Measurements from ENCODE around the gene SERPINB12. TPM values are rescaled to one million over a fixed set of nuclear protein-coding genes. Genes with fewer than 3 reads are reported as not detected.

Gene SERPINB12
- total RNA-seq, 1 donor from 2014 or later = not detected

GRCh38 chr18:63550068-63550467 is 7.9 kb downstream of the SERPINB12 start:
- intact Hi-C loops (cut with micrococcal nuclease) = no loop called here

- intact Hi-C loops (cut with micrococcal nuclease) = no loop called here
Observed at GRCh38 chr18:63551769-63552168, 9.6 kb downstream of the SERPINB12 start.

- intact Hi-C loops (cut with micrococcal nuclease) = no loop called here
Observed at GRCh38 chr18:63552581-63552980, 10.4 kb downstream of the SERPINB12 start.

- intact Hi-C loops (cut with micrococcal nuclease) = no loop called here
Observed at GRCh38 chr18:63553081-63553480, 10.9 kb downstream of the SERPINB12 start.

GRCh38 chr18:63559567-63560491 is 17.7 kb downstream of the SERPINB12 start:
- intact Hi-C loops (cut with micrococcal nuclease) = no loop called here

- intact Hi-C loops (cut with micrococcal nuclease) = no loop called here
Observed at GRCh38 chr18:63562284-63562683, 20.1 kb downstream of the SERPINB12 start.

GRCh38 chr18:63564021-63564420 is 21.9 kb downstream of the SERPINB12 start:
- intact Hi-C loops (cut with micrococcal nuclease) = no loop called here

GRCh38 chr18:63564561-63564960 is 22.4 kb downstream of the SERPINB12 start:
- intact Hi-C loops (cut with micrococcal nuclease) = no loop called here

GRCh38 chr18:63567276-63567675 is 25.1 kb downstream of the SERPINB12 start:
- intact Hi-C loops (cut with micrococcal nuclease) = no loop called here

GRCh38 chr18:63567825-63568224 is 25.7 kb downstream of the SERPINB12 start:
- intact Hi-C loops (cut with micrococcal nuclease) = no loop called here

GRCh38 chr18:63570721-63571120 is 28.6 kb downstream of the SERPINB12 start:
- intact Hi-C loops (cut with micrococcal nuclease) = no loop called here

GRCh38 chr18:63575681-63576080 is 33.5 kb downstream of the SERPINB12 start:
- intact Hi-C loops (cut with micrococcal nuclease) = loop anchor here (5.0 kb wide), 1 partner anchor 267 kb away; no protein-coding TSS in a partner anchor

GRCh38 chr18:63578357-63578958 is 36.3 kb downstream of the SERPINB12 start:
- intact Hi-C loops (cut with micrococcal nuclease) = loop anchor here (1.0 to 5.0 kb wide), 2 partner anchors 60 to 264 kb away; no protein-coding TSS in a partner anchor

GRCh38 chr18:63579616-63580015 is 37.4 kb downstream of the SERPINB12 start:
- intact Hi-C loops (cut with micrococcal nuclease) = loop anchor here (5.0 kb wide), 1 partner anchor 263 kb away; no protein-coding TSS in a partner anchor

- intact Hi-C loops (cut with micrococcal nuclease) = no loop called here
Observed at GRCh38 chr18:63585988-63586387, 43.8 kb downstream of the SERPINB12 start.

- intact Hi-C loops (cut with micrococcal nuclease) = no loop called here
Observed at GRCh38 chr18:63586431-63586830, 44.3 kb downstream of the SERPINB12 start.

GRCh38 chr18:63586966-63587365 is 44.8 kb downstream of the SERPINB12 start, which contains the start of gene SERPINB13:
SERPINB13 (plus strand) TSS chr18:63587343; CDS start chr18:63588668, 1,325 bp downstream.
- intact Hi-C loops (cut with micrococcal nuclease) = no loop called here

- intact Hi-C loops (cut with micrococcal nuclease) = no loop called here
Observed at GRCh38 chr18:63588909-63589308, 46.7 kb downstream of the SERPINB12 start.

- intact Hi-C loops (cut with micrococcal nuclease) = no loop called here
Observed at GRCh38 chr18:63590373-63590772, 48.2 kb downstream of the SERPINB12 start.

GRCh38 chr18:63590966-63591695 is 49.0 kb downstream of the SERPINB12 start:
- intact Hi-C loops (cut with micrococcal nuclease) = no loop called here

- intact Hi-C loops (cut with micrococcal nuclease) = no loop called here
Observed at GRCh38 chr18:63591725-63592124, 49.6 kb downstream of the SERPINB12 start.

GRCh38 chr18:63592471-63592870 is 50.3 kb downstream of the SERPINB12 start:
- intact Hi-C loops (cut with micrococcal nuclease) = no loop called here
